Measurements from ENCODE around the gene RASSF5. TPM values are rescaled to one million over a fixed set of nuclear protein-coding genes. Genes with fewer than 3 reads are reported as not detected.

RASSF5 gene
- total and polyA plus RNA-seq, 2 donors = 8.9 to 10.7 TPM

DNA sequence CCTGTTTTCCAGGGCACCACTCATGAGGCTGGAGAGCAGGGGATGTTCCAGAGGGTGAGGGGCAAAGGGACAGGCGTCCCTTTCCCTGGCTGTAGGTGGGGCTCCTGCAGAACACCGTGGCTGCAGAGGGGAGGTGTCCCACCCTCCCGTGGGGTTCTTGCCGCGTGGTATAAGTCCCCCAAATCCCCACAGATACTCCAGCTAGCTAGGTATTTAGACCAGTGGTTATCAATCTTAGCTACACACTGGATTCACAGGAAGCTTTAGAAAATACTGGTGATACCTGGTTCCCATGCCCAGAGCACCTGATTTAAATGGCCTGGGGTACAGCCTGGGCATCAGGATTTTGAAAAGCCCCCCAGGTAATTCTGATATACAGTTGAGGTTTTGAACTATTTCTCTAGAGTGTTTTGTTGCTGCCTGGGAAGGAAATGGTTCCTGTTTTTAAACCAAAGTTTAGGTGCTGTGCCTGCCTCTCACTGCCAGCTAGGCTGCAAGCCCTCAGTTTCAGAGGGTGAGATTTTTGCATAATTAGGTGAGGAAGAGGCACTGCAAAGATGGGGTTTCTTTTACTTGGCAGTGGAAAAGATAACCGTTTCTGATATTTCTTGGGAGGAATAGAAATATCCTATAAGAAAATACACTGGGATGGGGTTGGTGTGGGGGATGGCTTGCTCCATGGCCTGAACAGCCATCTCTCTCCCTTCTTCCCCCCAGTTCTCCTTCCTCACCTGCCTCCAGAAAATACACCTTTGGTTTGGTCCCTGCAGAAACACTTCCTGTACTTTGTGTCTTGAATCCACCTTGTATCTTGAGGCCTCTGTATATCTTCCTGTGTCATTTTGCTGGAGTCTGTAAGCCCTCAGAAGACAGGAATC lies 51.7 kb downstream of the RASSF5 start:
- DNase-seq (ENCODE audit: extremely low spot score) = no peak
- no peak overlapping the region for H3K27ac ChIP-seq (ENCODE audit: low read depth)
- WGBS = 72% methylated on average over 6 of the region's 6 CpGs
- H3K36me3 ChIP-seq (ENCODE audit: insufficient read depth) = no peaks in the 10 kb centered on the region
- H3K4me1 ChIP-seq (ENCODE audit: insufficient read depth) = no peaks in the 10 kb centered on the region
- H3K4me3 ChIP-seq (ENCODE audit: low read depth, low read length) = peak overlapping the region; percentile 4

DNA sequence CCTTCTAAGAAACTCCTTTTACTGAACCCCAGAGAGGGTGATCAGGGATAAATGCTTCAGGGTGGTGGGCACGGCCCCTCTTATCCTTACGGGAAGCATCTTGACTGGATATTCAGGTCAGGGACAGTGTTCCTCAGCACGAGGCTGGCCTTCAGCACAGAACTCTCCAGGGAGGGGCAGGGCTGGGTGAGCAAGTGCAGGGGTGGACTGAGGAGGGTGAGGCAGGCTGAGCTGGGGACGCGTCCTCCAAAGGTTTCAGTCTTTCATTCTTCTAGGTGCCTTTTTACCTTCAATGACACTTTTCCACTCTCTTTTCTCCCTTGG lies 52.3 kb downstream of the RASSF5 start:
- Histone ChIP-seq H3K36me3 (ENCODE audit: insufficient read depth) (no peaks in the 10 kb centered on the region), H3K4me1 (ENCODE audit: insufficient read depth) (no peaks in the 10 kb centered on the region), H3K4me3 (ENCODE audit: low read depth, low read length) (no peak overlapping the region), H3K27ac (ENCODE audit: low read depth) (no peak overlapping the region)
- no peak for DNase-seq (ENCODE audit: extremely low spot score)
- 74% methylated on average over 5 of the region's 5 CpGs for WGBS

DNA sequence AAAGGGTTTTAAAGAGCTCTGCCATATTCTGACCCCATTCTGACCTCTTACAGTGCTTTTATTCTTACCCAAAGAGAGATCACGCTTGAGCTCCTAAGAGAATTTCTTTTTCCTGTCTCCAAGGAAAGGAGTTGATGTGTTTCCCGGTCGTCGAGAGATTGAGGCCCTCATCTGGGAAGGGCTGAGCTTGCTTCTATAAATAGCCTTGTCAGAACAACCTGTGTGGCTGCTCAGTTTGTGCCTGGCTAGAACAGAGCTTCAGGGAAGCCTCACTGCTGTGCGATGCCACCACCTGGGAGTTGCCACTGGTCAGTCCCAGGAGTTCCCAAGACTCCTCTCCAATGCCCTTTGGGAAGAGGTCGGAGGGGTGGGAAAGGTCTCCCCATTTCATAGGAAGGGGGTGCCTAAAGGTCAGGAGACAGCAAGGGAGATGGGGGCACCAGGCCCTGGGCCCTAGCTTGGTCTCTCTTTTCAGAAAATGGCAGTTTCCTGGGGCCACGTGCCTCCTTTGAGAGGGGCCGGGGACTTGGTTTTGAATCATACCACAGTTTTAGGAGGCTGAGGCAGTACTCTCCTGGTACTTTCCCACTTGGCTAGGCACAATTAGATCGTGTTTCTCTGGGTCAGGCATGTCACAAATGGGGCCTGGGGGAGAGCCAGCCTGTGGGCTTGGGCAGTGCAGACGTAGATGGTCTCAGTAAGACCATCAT lies 52.8 kb downstream of the RASSF5 start:
- DNase-seq (ENCODE audit: extremely low spot score) = no peak
- 64% methylated on average over 10 of the region's 10 CpGs for WGBS
- Histone ChIP-seq H3K36me3 (ENCODE audit: insufficient read depth) (no peaks in the 10 kb centered on the region), H3K4me3 (ENCODE audit: low read depth, low read length) (no peak overlapping the region), H3K27ac (ENCODE audit: low read depth) (no peak overlapping the region), H3K4me1 (ENCODE audit: insufficient read depth) (no peaks in the 10 kb centered on the region)

DNA sequence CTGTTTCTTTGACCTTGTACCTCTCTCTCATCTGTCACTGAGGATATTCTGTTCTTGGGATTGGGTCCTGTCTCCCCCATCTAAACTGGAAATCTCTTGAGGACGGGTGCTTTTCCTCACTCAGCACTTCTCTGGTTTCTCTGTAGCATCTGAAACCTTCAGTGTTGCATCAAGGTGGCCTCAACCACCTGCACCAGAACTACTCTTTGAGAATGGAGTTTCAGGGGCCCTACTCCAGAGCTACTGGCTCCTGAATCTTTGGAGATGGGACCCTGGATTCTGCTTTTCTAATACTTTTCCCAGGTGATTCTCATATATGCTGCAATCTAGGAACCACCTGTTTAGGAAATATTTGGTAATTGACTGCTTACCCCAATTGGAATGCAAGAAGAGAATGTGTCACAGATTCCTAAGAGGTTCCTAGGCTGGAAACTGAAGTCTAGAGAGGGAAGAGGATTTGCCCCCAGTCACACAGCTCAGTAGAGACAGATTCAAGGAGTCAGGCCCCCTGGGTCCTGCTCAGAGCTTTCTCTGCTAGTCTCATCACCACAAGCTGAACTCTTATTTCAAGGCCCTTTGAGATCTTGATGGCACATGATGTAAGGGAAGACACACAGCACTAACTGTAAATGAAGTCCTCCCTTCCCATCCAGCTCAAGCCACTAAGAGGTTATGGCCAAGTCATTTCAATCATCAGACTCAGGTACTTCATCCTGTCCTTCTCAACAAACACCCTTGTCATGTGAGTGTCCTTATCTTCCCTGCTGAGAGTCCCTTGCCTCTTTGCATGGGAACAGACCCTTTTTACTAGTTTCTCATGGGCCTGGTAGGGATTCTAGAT lies 56.3 kb downstream of the RASSF5 start:
- no peak overlapping the region for H3K27ac ChIP-seq (ENCODE audit: low read depth)
- H3K4me3 ChIP-seq (ENCODE audit: low read depth, low read length) = no peak overlapping the region
- peaks cover 4% of the 10 kb centered on the region for H3K36me3 ChIP-seq (ENCODE audit: insufficient read depth)
- DNase-seq (ENCODE audit: extremely low spot score) = no peak
- 83% methylated on average over 1 of the region's 1 CpG for WGBS
- H3K4me1 ChIP-seq (ENCODE audit: insufficient read depth) = no peaks in the 10 kb centered on the region

DNA sequence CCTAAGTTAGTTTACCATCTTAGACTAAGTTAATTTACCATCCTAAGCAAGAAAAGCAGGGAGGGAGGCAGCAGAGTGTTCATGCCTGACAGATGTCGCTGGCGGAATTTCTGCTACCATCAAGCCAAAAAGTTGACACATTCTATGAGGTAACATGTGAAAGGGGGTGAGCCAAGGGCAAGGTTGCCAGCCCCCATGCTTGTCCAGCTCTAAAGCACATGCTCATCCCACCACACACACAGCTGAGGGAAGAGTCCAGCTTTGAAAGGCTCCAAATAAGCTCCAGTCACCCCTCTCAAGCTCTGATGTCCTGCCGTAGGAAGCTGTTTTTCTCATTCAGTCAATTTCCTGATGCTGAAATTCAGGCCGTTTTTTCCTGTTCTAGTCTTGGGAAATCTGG lies 58.7 kb downstream of the RASSF5 start:
- 75% methylated on average over 4 of the region's 4 CpGs for WGBS
- H3K27ac ChIP-seq (ENCODE audit: low read depth) = no peak overlapping the region
- no peak for DNase-seq (ENCODE audit: extremely low spot score)

DNA sequence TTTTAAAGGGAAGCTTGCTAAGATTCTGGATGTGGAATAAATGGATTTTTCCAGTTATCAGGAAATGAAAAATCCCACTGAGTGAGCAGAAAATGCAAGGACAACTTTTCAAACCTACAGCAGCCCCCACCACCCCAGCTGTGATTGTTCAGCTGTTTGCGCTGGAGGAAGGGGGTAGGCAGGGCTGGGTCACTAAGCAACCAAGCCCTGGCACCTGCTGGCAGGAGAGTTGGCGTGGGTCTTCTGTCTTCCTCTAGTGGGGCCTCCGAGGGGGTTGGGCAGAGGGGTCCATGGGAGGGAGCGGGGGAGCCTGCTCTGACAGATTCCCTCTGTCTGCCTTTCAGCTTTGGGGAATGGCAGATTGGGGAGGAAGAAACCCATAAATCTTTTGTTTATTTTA lies 59.7 kb downstream of the RASSF5 start:
- no peak overlapping the region for H3K27ac ChIP-seq (ENCODE audit: low read depth)
- DNase-seq (ENCODE audit: extremely low spot score) = no peak
- 77% methylated on average over 4 of the region's 4 CpGs for WGBS
- no peaks in the 10 kb centered on the region for H3K4me1 ChIP-seq (ENCODE audit: insufficient read depth)
- H3K4me3 ChIP-seq (ENCODE audit: low read depth, low read length) = no peak overlapping the region
- H3K36me3 ChIP-seq (ENCODE audit: insufficient read depth) = peaks cover 4% of the 10 kb centered on the region

More for the DNA sequence above, 58.7 kb downstream of the RASSF5 start:
- Histone ChIP-seq H3K36me3 (ENCODE audit: insufficient read depth) (peaks cover 4% of the 10 kb centered on the region), H3K4me1 (ENCODE audit: insufficient read depth) (no peaks in the 10 kb centered on the region), H3K4me3 (ENCODE audit: low read depth, low read length) (no peak overlapping the region)

DNA sequence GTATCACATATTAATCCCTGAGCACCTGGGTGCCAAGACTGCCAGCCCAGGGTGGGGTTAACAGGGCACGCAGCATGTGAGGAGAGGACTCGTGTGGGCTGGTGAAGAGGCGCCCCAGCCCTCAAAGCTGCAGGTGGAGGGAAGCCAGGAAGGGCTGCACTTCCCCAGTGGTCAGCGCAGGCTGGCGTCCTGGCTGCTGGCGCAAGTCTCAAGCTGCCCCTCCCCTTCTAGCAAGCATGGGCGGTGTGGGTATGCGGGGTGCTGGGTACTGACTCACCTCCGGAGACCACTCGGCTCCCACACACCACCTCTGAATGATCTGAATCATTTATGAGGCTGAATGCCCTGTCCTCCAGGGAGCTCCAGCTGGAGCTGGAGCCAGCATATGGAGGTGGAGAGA lies 60.9 kb downstream of the RASSF5 start:
- 89% methylated on average over 10 of the region's 10 CpGs for WGBS
- DNase-seq (ENCODE audit: extremely low spot score) = no peak
- H3K4me3 ChIP-seq (ENCODE audit: low read depth, low read length) = no peak overlapping the region
- H3K27ac ChIP-seq (ENCODE audit: low read depth) = no peak overlapping the region
- H3K36me3 ChIP-seq (ENCODE audit: insufficient read depth) = peaks cover 4% of the 10 kb centered on the region
- H3K4me1 ChIP-seq (ENCODE audit: insufficient read depth) = peaks cover 1% of the 10 kb centered on the region

DNA sequence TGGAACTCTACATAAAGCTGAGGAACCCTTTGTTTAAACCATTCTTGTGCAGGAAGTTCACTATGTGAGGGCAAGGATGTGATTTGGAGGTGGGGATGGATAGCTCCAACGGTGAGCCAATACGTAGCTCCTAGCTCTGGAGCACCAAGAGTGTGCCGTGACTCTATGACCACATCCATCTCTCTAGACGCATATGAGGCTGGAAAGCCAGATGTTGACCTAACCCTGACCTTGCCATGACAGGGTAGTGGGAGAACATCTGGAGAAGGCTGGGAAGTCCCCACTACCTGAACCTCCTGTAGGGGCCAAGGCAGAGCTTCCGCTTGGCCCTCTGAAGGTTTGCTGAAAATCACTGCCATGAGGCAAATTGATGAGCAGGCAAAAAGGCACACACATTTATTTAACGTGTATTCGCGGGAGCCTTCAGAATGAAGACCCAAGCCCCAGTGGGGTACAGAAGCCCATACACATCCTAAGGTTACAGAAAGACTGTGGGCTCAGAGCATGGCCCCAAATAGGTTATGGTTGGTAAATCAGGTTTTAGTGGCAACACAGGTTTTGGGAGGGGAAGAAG lies 61.5 kb downstream of the RASSF5 start:
- no peak overlapping the region for H3K27ac ChIP-seq (ENCODE audit: low read depth)
- peaks cover 4% of the 10 kb centered on the region for H3K36me3 ChIP-seq (ENCODE audit: insufficient read depth)
- H3K4me1 ChIP-seq (ENCODE audit: insufficient read depth) = peaks cover 1% of the 10 kb centered on the region
- H3K4me3 ChIP-seq (ENCODE audit: low read depth, low read length) = no peak overlapping the region
- DNase-seq (ENCODE audit: extremely low spot score) = no peak
- 88% methylated on average over 8 of the region's 8 CpGs for whole genome bisulfite sequencing

DNA sequence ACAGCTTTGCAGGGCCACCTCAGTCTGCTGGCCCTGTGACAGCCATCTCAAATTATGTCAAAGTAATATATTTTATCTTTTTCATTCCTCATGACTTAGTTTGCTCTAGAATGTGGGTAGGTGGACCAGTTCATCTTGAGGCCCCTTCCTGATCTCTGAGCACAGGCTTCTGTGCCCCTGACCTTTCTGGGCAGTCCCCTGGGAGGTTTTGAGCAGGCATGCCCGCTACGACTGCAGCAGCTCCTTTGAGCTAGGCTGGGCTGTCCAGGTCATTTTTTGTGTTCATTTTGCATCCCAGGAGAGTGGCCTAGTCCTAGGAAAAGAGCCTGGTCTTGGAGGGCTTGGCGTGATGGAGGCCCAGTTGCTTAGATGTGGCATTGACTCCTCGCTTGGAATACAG lies 62.2 kb downstream of the RASSF5 start:
- no peak overlapping the region for H3K27ac ChIP-seq (ENCODE audit: low read depth)
- WGBS = 94% methylated on average over 4 of the region's 4 CpGs
- peaks cover 4% of the 10 kb centered on the region for H3K36me3 ChIP-seq (ENCODE audit: insufficient read depth)
- H3K4me3 ChIP-seq (ENCODE audit: low read depth, low read length) = no peak overlapping the region
- no peak for DNase-seq (ENCODE audit: extremely low spot score)
- H3K4me1 ChIP-seq (ENCODE audit: insufficient read depth) = peaks cover 1% of the 10 kb centered on the region

DNA sequence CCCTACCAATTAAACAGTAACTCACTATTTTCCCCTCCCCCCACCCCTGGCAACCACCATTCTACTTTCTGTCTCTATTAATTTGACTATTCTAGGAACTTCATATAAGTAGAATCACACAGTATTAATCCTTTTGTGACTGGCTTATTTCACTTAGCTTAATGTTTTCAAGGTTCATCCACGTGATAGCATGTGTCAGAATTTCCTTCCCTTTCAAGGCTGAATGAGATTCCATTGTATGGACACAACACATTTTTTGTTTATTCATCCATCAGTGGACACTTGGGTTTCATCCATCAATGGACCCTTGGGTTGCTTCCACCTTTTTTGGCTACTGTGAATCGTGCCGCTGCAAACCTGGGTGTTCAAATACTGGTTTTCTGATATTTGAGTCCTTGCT lies 63.2 kb downstream of the RASSF5 start:
- 90% methylated on average over 3 of the region's 3 CpGs for WGBS
- DNase-seq (ENCODE audit: extremely low spot score) = no peak
- no peak overlapping the region for H3K4me3 ChIP-seq (ENCODE audit: low read depth, low read length)
- H3K4me1 ChIP-seq (ENCODE audit: insufficient read depth) = peaks cover 1% of the 10 kb centered on the region
- peaks cover 4% of the 10 kb centered on the region for H3K36me3 ChIP-seq (ENCODE audit: insufficient read depth)
- H3K27ac ChIP-seq (ENCODE audit: low read depth) = no peak overlapping the region

DNA sequence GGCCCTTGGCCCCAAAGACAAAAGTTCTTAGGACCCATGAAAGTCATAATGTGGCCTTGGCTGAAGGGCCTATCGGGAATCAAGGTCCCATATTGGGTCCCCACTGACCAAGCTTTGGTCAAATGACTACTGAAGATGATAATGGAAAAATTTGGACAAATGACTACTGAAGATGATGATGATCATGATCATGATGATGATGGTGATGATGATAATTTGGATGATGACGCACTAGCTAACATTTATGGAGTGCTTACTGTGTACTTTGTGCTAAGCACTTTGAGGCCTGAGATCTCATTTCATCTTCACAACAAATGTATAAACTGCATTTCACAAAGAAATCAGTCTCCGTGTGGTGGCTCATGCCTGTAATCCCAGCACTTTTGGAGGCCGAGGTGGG lies 65.5 kb downstream of the RASSF5 start:
- 95% methylated on average over 4 of the region's 4 CpGs for WGBS
- Histone ChIP-seq H3K4me3 (ENCODE audit: low read depth, low read length) (no peak overlapping the region), H3K4me1 (ENCODE audit: insufficient read depth) (peaks cover 1% of the 10 kb centered on the region), H3K27ac (ENCODE audit: low read depth) (no peak overlapping the region), H3K36me3 (ENCODE audit: insufficient read depth) (peaks cover 4% of the 10 kb centered on the region)
- no peak for DNase-seq (ENCODE audit: extremely low spot score)

DNA sequence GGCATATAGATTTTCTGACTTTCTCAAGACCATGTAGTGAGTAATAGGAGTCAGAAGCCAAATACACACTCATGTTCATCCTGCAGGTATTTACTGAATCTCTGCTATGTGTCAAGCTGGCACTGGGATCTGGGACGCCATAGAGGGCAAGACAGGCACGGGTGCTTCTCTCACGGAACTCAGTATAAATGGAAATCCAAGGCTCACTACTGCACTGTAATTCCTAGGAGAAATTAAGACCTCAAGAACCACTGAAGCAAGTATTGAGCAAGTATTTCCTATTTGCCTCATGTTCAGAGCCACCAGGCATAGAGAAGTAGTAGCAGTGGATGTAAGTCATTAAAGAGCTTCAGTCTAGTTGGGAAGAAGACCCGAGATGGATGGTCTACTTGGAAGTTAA lies 66.0 kb downstream of the RASSF5 start:
- peaks cover 1% of the 10 kb centered on the region for H3K4me1 ChIP-seq (ENCODE audit: insufficient read depth)
- 89% methylated on average over 4 of the region's 4 CpGs for WGBS
- H3K4me3 ChIP-seq (ENCODE audit: low read depth, low read length) = no peak overlapping the region
- DNase-seq (ENCODE audit: extremely low spot score) = no peak
- no peak overlapping the region for H3K27ac ChIP-seq (ENCODE audit: low read depth)
- H3K36me3 ChIP-seq (ENCODE audit: insufficient read depth) = peaks cover under 1% of the 10 kb centered on the region

DNA sequence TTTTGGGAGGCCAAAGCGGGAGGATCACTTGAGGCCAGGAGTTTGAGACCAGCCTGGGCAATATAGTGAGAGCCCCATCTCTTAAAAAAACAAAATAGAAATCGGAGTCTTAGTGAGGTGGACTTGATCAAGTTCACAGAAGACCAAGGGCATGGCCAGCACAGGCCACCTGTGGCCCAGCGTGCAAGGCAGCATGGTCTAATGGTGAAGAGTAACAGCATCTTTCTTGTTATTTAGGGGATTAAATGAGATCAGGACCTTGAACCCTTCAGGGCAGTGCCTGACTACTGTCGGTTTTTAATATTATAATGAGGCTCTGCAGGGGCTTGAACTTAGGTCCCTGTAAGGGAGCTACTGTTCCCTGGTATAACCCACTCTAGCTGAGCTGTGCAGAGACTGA lies 66.4 kb downstream of the RASSF5 start:
- no peak overlapping the region for H3K4me3 ChIP-seq (ENCODE audit: low read depth, low read length)
- no peak for DNase-seq (ENCODE audit: extremely low spot score)
- WGBS = 94% methylated on average over 4 of the region's 4 CpGs

More for the DNA sequence above, 66.4 kb downstream of the RASSF5 start:
- no peaks in the 10 kb centered on the region for H3K36me3 ChIP-seq (ENCODE audit: insufficient read depth)
- H3K4me1 ChIP-seq (ENCODE audit: insufficient read depth) = peaks cover 1% of the 10 kb centered on the region
- no peak overlapping the region for H3K27ac ChIP-seq (ENCODE audit: low read depth)

Data from urinary bladder (tissue), 4 donors.